A549 (cell line): ENCODE measurements around the gene FGGY.

Experiments used
- HMGXB4 ChIP-seq: fragments of 250-450 bp; sonication (Bioruptor Pico); IDR thresholded peaks from 2 replicates; pipeline ENCODE4 v1.5.0; 2021; ENCODE audit warnings: mild to moderate bottlenecking, moderate library complexity, borderline replicate concordance
- POLR2A ChIP-seq: IDR thresholded peaks from 2 replicates; pipeline ENCODE4 v1.6.1; 2012; ENCODE audit warnings: mild to moderate bottlenecking, low read length
- TF ChIP-seq, protein P1 (sequence below): fragments of >200 bp; sonication (Bioruptor Twin); formaldehyde crosslinking; IDR thresholded peaks from 3 replicates; pipeline ENCODE4 v1.5.1; 2016

- TF ChIP-seq HMGXB4 (CRISPR knock-in tag): no peak
- TF ChIP-seq POLR2A: no peak
- TF ChIP-seq, protein P1, sequence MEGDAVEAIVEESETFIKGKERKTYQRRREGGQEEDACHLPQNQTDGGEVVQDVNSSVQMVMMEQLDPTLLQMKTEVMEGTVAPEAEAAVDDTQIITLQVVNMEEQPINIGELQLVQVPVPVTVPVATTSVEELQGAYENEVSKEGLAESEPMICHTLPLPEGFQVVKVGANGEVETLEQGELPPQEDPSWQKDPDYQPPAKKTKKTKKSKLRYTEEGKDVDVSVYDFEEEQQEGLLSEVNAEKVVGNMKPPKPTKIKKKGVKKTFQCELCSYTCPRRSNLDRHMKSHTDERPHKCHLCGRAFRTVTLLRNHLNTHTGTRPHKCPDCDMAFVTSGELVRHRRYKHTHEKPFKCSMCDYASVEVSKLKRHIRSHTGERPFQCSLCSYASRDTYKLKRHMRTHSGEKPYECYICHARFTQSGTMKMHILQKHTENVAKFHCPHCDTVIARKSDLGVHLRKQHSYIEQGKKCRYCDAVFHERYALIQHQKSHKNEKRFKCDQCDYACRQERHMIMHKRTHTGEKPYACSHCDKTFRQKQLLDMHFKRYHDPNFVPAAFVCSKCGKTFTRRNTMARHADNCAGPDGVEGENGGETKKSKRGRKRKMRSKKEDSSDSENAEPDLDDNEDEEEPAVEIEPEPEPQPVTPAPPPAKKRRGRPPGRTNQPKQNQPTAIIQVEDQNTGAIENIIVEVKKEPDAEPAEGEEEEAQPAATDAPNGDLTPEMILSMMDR: no peak
These were observed 52.2 kb downstream of the FGGY start for GRCh38 chr1:59349101-59349500.
